NT2/D1 (cell line): ENCODE results near the gene TUT4.

Experiments
- SUZ12 ChIP-seq: IDR thresholded peaks from 2 replicates; pipeline ENCODE4 v1.6.1; 2011; ENCODE audit not compliant: insufficient read length, insufficient read depth; ENCODE audit errors: extremely low read depth
- YY1 ChIP-seq: IDR thresholded peaks from 2 replicates; pipeline ENCODE4 v1.6.1; 2011; ENCODE audit not compliant: insufficient read length, insufficient read depth

DNA sequence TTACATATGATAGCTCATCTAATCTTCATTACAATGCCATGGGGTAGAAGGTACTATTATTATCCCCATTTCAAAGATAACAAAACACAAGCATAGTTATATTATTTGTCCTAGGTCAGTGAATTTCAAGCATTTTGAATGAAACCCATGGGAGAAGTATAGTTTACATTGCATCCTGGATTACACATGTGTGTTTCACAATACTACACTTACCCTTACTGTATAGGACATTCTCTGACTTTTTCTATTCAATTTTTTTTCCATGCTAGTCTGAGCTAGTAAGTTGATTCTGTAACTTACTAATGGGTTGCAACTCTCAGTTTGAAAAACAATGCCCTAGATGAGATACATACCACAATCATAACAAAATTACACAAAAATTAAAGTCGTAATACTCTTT is 40.6 kb upstream of the TUT4 start:
- TF ChIP-seq YY1 (no peak), SUZ12 (no peak)
